Hair follicle dermal papilla cell (primary cell): Measurements from ENCODE around the gene TAS2R4. TPM values are rescaled to one million over a fixed set of nuclear protein-coding genes. Genes with fewer than 3 reads are reported as not detected.

Source experiments
- small RNA-seq: library from RNA; depleted of rRNA; stranded (forward); fragments of <200 nt; gene quantifications from one replicate; pipeline ENCODE3, GENCODE V24; 2012
- total RNA-seq: library from RNA; depleted of rRNA; stranded (reverse); fragments of >200 nt; gene quantifications from 2 replicates; pipeline ENCODE4 v1.2.3, GENCODE V29; 2012

Gene TAS2R4, protein sequence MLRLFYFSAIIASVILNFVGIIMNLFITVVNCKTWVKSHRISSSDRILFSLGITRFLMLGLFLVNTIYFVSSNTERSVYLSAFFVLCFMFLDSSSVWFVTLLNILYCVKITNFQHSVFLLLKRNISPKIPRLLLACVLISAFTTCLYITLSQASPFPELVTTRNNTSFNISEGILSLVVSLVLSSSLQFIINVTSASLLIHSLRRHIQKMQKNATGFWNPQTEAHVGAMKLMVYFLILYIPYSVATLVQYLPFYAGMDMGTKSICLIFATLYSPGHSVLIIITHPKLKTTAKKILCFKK
- 0.61 and 0.81 TPM in 2 replicates for total RNA-seq

DNA sequence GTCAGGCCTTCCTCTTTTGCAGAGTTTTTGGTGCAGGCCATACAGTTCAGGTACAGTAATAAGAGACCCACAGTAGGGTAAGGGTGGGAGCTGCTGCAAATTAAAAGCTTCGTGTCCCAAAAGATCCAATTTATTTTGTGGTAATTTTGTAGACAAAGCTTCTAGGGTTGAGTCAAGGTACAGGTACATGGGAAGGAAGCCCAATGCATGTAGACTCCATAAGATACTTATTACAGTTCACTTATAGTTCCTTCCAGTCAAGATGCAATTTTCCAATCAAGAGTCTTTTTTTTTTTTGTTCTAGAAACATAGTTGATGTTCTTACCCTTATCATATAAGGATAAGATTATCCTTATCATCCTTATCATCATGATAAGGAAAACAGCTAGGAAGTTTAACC is at the start of gene TAS2R4:
TAS2R4 (plus strand) TSS at position 301 of the 400 bp plus-strand sequence. CDS start 1,815 bp downstream, outside the sequence.

DNA sequence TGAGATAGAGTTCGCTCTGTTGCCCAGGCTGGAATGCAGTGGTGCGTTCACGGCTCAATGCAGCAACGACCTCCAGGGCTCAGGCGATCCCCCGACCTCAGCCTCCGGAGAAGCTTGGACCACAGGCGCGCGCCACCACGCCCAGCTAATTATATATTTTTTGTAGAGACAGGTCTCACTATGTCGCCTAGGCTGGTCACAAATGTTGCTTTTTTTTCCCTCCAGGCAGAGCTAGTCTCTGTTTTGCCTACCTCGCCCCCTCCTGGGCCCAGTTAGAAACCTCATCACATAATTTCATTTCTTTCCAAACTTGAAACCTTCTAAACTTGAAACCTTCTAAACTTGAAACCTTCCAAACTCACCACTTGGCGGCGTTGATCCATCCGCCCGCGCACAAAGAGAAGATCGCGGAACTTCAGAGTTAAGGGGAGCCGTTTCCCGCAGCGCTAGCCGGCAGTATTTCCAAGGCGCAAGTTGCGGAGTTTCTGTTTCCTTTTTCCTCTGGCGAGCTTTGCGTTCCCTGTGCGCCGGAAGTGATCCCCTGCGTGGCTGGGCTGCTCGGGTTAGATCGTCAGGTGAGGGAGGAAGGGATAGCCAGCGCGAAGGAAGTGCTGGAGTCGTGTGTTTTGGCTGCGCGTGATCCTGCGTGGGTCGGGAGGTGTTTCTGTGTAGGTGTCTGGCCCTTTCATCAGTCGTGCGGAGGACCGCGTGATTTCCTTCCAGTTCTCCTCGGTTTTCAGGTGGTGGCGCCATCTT is 38.5 kb upstream of the TAS2R4 start, which contains the start of gene SSBP1:
SSBP1 (plus strand) TSS at position 523 of the 756 bp plus-strand sequence. CDS start 809 bp downstream, outside the sequence.

DNA sequence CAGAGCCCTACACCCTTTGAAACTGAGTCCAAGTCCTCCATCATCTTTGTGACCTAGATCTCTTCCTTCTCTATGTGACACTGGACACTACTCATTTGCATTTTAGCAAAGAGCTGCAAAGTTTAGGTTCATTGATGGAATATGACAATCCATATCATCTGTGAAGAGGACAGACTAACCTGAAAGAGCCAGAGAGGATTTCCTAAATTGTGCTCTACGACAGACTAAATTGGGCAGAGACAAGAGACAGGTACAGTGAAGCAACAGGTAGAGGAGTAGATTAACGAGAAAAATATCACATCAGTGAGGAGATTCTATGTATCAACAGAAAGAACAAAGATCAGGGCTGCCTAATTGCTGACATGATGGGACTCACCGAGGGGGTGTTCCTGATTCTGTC is 12.7 kb upstream of the TAS2R4 start, which contains the start of gene TAS2R3:
TAS2R3 (plus strand) TSS at position 301 of the 400 bp plus-strand sequence; CDS start at position 363, 62 bp downstream.

DNA sequence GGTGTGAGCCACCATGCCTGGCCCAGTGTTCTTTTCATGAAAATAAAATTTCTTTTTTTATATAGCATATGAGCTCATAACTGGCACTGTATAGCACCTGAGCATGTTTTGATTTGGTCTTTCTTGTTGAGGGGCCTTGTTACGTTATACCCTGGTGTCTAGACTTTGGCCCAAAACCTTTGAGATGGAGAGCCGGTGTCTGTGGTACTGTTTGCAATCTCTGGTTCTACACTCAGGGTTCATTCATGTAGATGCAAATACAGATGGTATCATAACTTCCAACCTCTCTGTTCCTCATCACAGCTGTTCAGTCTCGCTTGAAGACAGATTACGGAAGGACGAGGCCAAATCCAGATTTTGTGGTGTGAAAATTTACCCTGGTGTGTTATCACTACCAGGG is 13.4 kb downstream of the TAS2R4 start, which contains the start of gene TAS2R5:
TAS2R5 (plus strand) TSS at position 301 of the 400 bp plus-strand sequence. CDS start 145 bp downstream, outside the sequence.

Small RNA genes within 50 kb of the gene (small RNA-seq; reads per million reads assigned to genes)
- not detected for gene RNU1-82P

Other genes starting within 250 kb of the TAS2R4 start
- 24.0 and 31.2 TPM in 2 replicates for gene AGK, start 225.3 kb upstream of the TAS2R4 start, total RNA-seq
- 6.5 and 6.6 TPM in 2 replicates for gene DENND11, start 74.5 kb upstream of the TAS2R4 start, total RNA-seq
- gene WEE2, start 68.3 kb upstream of the TAS2R4 start, total RNA-seq: under 0.01 TPM in 1 of 2 replicates, not detected in the other
- gene SSBP1, start 38.3 kb upstream of the TAS2R4 start, total RNA-seq: 57.4 and 72.3 TPM in 2 replicates
- 0.81 and 1.2 TPM in 2 replicates for gene TAS2R3, start 12.6 kb upstream of the TAS2R4 start, total RNA-seq
- 0.24 and 1.6 TPM in 2 replicates for gene TAS2R5, start 13.5 kb downstream of the TAS2R4 start, total RNA-seq
- not detected in 2 replicates for gene PRSS37, start 64.8 kb downstream of the TAS2R4 start, total RNA-seq
- not detected in 2 replicates for gene OR9A4, start 139.7 kb downstream of the TAS2R4 start, total RNA-seq
- not detected in 2 replicates for gene CLEC5A, start 170.3 kb downstream of the TAS2R4 start, total RNA-seq
- gene TAS2R38, start 197.1 kb downstream of the TAS2R4 start, total RNA-seq: not detected in 2 replicates
- 0.12 and 0.16 TPM in 2 replicates for gene MGAM, start 219.2 kb downstream of the TAS2R4 start, total RNA-seq